ENCODE data around the gene UTS2R. TPM values are rescaled to one million over a fixed set of nuclear protein-coding genes. Genes with fewer than 3 reads are reported as not detected.

UTS2R gene
- not detected for total RNA-seq

- no peak within 1 kb of the TSS for H3K27ac Mint-ChIP-seq
Measured at GRCh38 chr17:82371333-82372248, at the start of gene UTS2R. UTS2R (plus strand) TSS chr17:82371765; CDS start chr17:82374325, 2,560 bp downstream.

DNA sequence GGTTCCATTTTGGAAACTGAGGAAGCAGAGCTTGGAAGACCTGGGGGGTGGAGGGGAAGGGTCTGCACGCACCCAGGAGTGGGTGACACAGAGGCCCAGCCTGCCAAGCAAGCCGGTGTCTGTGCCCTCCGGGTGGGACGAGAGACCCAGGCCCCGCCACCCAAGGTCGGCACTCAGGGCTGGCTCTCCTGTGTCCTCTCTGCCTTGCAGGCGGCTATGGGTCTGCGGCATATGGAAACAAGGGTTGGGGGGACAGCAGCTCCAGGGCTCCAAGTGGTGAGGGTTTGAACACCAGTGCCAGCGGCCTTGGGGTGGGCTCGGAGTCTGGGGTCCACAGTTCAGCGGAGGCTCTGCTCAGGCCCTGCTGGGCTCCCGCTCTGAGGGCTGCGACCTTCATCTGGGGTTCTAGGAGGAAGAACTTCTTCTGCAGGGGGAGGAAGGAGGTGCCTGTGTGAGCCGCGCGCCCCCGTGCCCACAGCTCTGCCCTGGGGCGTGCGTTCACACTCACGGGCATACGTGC is 49.6 kb upstream of the UTS2R start:
- no peaks in the 10 kb centered on the region for H3K9me3 Mint-ChIP-seq
- no peak for DNase-seq
- H3K27ac Mint-ChIP-seq: peak overlapping the region; percentile 96
- no peaks in the 10 kb centered on the region for H3K27me3 Mint-ChIP-seq
- peaks cover 28% of the 10 kb centered on the region for H3K4me1 Mint-ChIP-seq
- peak overlapping the region; percentile 84 for H3K4me3 Mint-ChIP-seq
- peaks cover 2% of the 10 kb centered on the region for H3K36me3 Mint-ChIP-seq

More at GRCh38 chr17:82371333-82372248, at the start of gene UTS2R:
- Mint-ChIP-seq H3K9me3 (no peaks in the 10 kb centered on the region), H3K27me3 (peaks cover 58% of the 10 kb centered on the region), H3K4me1 (peaks cover 16% of the 10 kb centered on the region), H3K36me3 (no peaks in the 10 kb centered on the region), H3K4me3 (peak within 1 kb of the TSS; percentile 53)
- no peak for DNase-seq

GRCh38 chr17:82322526-82323453 is 48.8 kb upstream of the UTS2R start:
- Mint-ChIP-seq H3K9me3 (no peaks in the 10 kb centered on the region), H3K4me1 (peaks cover 28% of the 10 kb centered on the region), H3K36me3 (peaks cover 2% of the 10 kb centered on the region), H3K27me3 (no peaks in the 10 kb centered on the region), H3K4me3 (peak overlapping the region; percentile 84), H3K27ac (peak overlapping the region; percentile 96)
- no peak for DNase-seq

- DNase-seq: no peak
- H3K36me3 Mint-ChIP-seq: peaks cover 2% of the 10 kb centered on the region
- H3K9me3 Mint-ChIP-seq: no peaks in the 10 kb centered on the region
- H3K4me3 Mint-ChIP-seq: peak overlapping the region; percentile 47
- H3K27me3 Mint-ChIP-seq: no peaks in the 10 kb centered on the region
- no peak overlapping the region for H3K27ac Mint-ChIP-seq
- peaks cover 28% of the 10 kb centered on the region for H3K4me1 Mint-ChIP-seq
Measured at GRCh38 chr17:82323514-82324234, 47.9 kb upstream of the UTS2R start.

GRCh38 chr17:82324566-82325285 is 46.8 kb upstream of the UTS2R start:
- Mint-ChIP-seq H3K27ac (peak overlapping the region; percentile 27), H3K9me3 (no peaks in the 10 kb centered on the region), H3K4me1 (peaks cover 28% of the 10 kb centered on the region), H3K36me3 (peaks cover 2% of the 10 kb centered on the region), H3K4me3 (peak overlapping the region; percentile 22), H3K27me3 (no peaks in the 10 kb centered on the region)
- no peak for DNase-seq

DNA sequence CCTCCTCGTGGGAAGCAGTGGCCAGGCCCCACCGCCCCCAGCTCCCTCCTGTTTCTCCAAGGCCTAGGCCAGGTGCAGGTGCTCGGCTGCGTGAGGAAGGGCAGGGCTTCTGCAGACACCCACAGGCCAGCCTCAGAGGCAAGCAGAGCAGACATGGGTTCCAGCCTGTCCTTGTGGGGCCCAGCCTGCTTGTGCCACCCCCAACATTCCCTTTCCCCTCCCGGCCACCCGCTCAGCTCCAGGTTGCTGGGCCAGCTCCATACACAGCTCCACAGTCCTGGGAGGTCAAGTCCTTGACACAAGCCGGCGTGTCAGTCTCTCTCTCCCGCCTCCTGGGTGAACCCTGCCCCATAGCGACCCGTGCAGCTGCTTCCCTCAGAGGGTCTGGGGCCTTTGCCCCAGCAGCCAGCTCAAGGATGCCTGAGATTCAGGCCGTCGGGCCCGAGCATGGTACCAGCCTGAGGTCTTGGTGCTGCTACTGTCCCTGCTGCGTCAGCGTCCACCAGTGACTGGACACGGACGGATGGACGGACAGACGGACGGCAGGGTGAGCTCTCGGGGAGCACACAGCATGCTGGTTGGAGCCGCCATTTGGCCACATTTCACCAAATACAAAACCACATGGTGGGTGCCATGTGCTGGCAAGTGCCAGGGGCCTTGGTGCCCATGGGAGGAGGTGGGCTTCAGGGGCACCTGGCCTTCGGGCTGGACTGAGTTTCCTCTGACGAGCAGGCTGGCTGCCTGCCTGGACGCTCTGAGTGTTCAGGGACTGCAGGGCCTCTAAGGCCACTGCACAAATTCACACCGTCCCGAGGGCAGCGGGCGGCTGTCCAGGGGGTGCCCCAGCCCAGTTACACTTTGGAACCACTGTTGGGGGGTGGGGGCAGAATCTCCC is 46.0 kb upstream of the UTS2R start:
- DNase-seq: no peak
- Mint-ChIP-seq H3K4me1 (peaks cover 26% of the 10 kb centered on the region), H3K27ac (no peak overlapping the region), H3K4me3 (no peak overlapping the region), H3K9me3 (no peaks in the 10 kb centered on the region), H3K36me3 (peaks cover 2% of the 10 kb centered on the region), H3K27me3 (peaks cover 4% of the 10 kb centered on the region)

DNA sequence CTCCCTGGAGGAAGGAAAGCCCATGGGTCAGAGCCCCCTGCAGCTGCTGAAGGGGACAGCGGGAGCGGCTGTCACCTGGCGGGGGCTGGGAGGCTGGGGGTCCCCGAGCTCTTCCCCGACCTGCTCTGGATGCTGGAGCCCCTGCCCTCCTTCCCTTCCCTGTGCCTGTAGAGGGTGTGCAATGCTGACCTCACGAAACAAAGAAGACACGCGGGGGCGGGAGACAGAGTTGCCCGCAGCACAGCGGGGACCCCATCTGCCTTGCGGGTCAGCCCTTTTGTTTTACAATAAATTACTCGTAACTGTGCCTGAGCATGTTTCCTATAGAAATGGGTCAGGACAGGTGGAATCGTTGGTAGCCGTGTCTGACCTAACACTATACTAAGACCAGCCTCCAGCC is 44.3 kb upstream of the UTS2R start:
- no peak for DNase-seq
- no peaks in the 10 kb centered on the region for H3K36me3 Mint-ChIP-seq
- H3K9me3 Mint-ChIP-seq: no peaks in the 10 kb centered on the region
- H3K4me3 Mint-ChIP-seq: no peak overlapping the region
- no peak overlapping the region for H3K27ac Mint-ChIP-seq
- H3K4me1 Mint-ChIP-seq: peaks cover 18% of the 10 kb centered on the region
- peaks cover 19% of the 10 kb centered on the region for H3K27me3 Mint-ChIP-seq

DNA sequence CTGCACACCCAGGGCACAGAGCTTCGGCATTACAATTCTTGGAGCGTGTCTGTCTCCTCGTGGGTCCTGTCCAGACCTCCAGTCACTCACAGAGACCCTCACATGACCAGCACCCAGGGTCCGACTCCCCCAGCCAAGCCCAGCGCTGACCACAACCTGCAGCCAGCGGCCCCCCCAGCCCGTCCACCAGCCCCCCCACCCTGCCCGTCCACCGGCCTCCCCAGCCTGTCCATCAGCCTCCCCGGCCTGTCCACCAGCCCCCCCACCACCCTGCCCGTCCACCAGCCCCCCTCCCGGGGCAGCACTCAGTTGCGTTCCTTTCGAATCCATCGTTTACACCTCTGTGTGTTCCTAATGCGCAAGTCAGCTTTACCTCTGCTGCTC is 43.8 kb upstream of the UTS2R start:
- H3K36me3 Mint-ChIP-seq: no peaks in the 10 kb centered on the region
- peaks cover 24% of the 10 kb centered on the region for H3K27me3 Mint-ChIP-seq
- DNase-seq: no peak
- no peak overlapping the region for H3K27ac Mint-ChIP-seq
- no peaks in the 10 kb centered on the region for H3K9me3 Mint-ChIP-seq
- H3K4me1 Mint-ChIP-seq: peaks cover 18% of the 10 kb centered on the region
- H3K4me3 Mint-ChIP-seq: no peak overlapping the region

DNA sequence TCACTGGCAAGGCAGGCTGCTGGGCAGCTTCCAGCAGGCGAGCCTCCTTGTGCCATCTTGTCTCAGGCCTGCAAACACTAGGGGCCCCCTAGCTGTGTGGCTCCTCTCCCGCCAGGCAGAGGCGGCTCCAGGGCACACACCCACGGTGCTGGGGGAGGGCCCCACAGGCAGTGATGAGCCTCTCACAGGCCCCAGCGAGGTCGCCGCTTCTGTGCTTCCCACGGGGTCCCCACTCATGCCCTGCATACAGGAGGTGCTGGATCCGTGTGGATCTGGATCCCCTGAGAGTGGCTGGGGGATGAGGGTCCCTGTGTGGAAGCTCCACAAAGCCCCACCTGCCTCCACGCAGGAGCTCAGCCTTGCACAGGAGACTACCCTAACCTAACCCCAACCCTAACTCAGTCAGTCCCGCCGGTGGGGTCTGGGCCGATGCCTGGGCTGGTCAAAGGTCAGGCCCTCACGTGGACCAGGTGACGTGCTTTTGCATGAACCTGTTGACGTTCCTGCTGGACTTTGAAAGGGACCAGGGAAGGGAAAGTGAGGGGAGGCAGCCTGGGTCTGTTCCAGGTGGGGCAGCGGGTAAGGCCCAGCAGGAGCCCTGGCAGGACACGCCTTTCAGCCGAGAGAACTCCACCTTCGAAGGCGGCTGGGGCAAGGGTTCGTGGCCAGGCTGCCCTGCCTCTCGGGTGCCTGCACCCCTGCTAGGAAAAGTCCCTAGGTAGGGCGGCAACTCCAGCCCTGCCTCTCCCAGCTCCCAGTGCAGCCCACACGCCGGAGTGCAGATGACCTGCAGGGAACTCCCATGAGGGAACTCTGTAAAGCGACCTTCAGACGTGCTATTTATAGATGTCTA is 43.2 kb upstream of the UTS2R start:
- Mint-ChIP-seq H3K36me3 (no peaks in the 10 kb centered on the region), H3K27ac (no peak overlapping the region), H3K4me3 (no peak overlapping the region), H3K4me1 (peaks cover 16% of the 10 kb centered on the region), H3K9me3 (no peaks in the 10 kb centered on the region), H3K27me3 (peaks cover 27% of the 10 kb centered on the region)
- DNase-seq: no peak

- no peak for DNase-seq
- no peak overlapping the region for H3K27ac Mint-ChIP-seq
- H3K27me3 Mint-ChIP-seq: peaks cover 27% of the 10 kb centered on the region
Measured at GRCh38 chr17:82328994-82329507, 42.5 kb upstream of the UTS2R start.

DNA sequence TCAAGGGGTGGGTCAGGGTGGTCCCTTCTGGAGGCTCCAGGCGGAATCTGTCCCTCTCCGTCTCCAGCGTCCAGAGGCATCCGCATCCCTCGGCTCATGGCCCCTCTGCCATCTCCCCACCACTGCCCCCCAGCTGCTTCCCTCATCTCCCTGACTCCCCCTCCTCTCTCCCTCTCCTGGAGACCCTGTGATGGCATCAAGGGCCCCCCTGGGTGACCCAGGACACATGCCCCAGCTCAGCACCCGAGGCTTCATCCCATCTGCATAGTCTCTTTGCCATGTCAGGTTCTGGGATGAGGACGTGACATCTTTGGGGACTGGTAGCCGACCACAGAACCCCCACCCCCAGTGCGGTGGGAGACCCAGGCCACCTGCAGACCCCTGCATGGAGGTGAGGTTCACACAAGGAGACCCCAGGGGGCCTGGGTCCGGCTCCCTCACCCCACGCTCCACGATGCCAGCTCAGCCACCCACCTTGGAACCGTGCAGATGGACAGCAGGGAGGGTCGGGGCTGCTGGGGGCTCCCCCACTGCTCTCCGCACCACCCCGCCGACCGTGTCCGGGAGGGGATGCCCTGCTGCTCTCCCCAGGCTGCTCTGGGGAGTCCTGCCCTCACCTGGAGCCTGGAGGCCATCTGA is 41.8 kb upstream of the UTS2R start:
- Mint-ChIP-seq H3K4me1 (peaks cover 11% of the 10 kb centered on the region), H3K36me3 (no peaks in the 10 kb centered on the region), H3K27ac (no peak overlapping the region), H3K4me3 (no peak overlapping the region), H3K27me3 (peaks cover 28% of the 10 kb centered on the region), H3K9me3 (no peaks in the 10 kb centered on the region)
- no peak for DNase-seq

More at GRCh38 chr17:82328994-82329507, 42.5 kb upstream of the UTS2R start:
- no peak overlapping the region for H3K4me3 Mint-ChIP-seq
- H3K9me3 Mint-ChIP-seq: no peaks in the 10 kb centered on the region
- no peaks in the 10 kb centered on the region for H3K36me3 Mint-ChIP-seq
- peaks cover 11% of the 10 kb centered on the region for H3K4me1 Mint-ChIP-seq
